Tibial artery (tissue), 4 donors: ENCODE measurements around the gene SIRPG.

Experiments
- DNase-seq, 2 donors: peaks; one replicate each; pipeline ENCODE4 v3.0.0-alpha.2; 2019
- H3K27ac ChIP-seq, 2 donors: fragments of 200-600 bp; sonication (generic) in 1 of 2; 1 replicate in 1 of 2; 2 replicates in 1 of 2; pipeline ENCODE4 v1.5.1; 2018 to 2019; ENCODE audit warnings: mild to moderate bottlenecking in 1 of 2
- H3K27me3 ChIP-seq, 2 donors: fragments of 200-600 bp; sonication (generic) in 1 of 2; one replicate each; pipeline versions ENCODE4 v1.5.1 to v1.6.0; 2016 to 2019
- H3K36me3 ChIP-seq, 3 donors: fragments of 200-600 bp; sonication (generic) in 2 of 3; one replicate each; pipeline ENCODE4 v1.5.1; 2016 to 2019; ENCODE audit warnings: mild to moderate bottlenecking in 2 of 3
- H3K4me1 ChIP-seq, 4 donors: fragments of 200-600 bp; sonication (generic) in 2 of 4; 1 replicate in 3 of 4; 2 replicates in 1 of 4; pipeline ENCODE4 v1.5.1; 2016 to 2019
- H3K4me3 ChIP-seq, 2 donors: fragments of 200-600 bp; sonication (generic) in 1 of 2; 1 replicate in 1 of 2; 2 replicates in 1 of 2; pipeline ENCODE4 v1.5.1; 2018 to 2019; ENCODE audit warnings: mild to moderate bottlenecking in 2 of 2
- H3K9me3 ChIP-seq, 3 donors: fragments of 200-600 bp; sonication (generic) in 1 of 3; one replicate each; pipeline ENCODE4 v1.5.1; 2016 to 2019
- intact Hi-C: fragments of 100-400 bp; cut with DNase I; formaldehyde crosslinking; loops from one replicate; pipeline ENCODE4 v1.15.0; 2023; ENCODE audit warnings: low total_unique reads
- TF ChIP-seq, protein P1 (sequence below), 2 experiments: fragments of 200-600 bp in 1 of 2; fragments of 450-650 bp in 1 of 2; IDR thresholded peaks; one replicate each; pipeline ENCODE4 v1.5.1; 2017 to 2019; ENCODE audit warnings: antibody characterized with exemption in 2 of 2, mild to moderate bottlenecking in 1 of 2, moderate library complexity in 1 of 2

The SIRPG gene

DNA sequence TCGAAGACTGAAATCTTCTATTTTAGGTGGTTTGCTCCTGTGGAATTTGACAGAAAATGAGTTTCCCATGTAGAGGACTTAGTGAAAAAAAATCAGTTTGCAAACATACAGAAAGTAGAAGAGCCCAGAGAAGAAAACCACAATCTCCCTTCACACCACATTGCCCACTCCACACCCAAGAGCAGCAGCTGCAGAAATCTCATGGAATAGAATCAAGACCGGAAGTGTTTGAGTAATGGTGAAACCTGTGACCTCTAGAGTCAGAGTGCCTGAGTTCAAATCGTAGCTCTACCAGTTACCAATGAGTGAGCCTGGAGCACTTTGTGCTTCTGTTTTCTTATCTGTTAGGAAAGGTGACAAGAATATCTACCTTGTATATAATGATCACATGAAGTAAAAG is 4.6 kb downstream of the SIRPG start:
- H3K36me3 ChIP-seq, result no peaks in the 10 kb centered on the region
- no peaks in the 10 kb centered on the region for H3K9me3 ChIP-seq
- no peak overlapping the region for H3K4me3 ChIP-seq
- TF ChIP-seq, protein P1, sequence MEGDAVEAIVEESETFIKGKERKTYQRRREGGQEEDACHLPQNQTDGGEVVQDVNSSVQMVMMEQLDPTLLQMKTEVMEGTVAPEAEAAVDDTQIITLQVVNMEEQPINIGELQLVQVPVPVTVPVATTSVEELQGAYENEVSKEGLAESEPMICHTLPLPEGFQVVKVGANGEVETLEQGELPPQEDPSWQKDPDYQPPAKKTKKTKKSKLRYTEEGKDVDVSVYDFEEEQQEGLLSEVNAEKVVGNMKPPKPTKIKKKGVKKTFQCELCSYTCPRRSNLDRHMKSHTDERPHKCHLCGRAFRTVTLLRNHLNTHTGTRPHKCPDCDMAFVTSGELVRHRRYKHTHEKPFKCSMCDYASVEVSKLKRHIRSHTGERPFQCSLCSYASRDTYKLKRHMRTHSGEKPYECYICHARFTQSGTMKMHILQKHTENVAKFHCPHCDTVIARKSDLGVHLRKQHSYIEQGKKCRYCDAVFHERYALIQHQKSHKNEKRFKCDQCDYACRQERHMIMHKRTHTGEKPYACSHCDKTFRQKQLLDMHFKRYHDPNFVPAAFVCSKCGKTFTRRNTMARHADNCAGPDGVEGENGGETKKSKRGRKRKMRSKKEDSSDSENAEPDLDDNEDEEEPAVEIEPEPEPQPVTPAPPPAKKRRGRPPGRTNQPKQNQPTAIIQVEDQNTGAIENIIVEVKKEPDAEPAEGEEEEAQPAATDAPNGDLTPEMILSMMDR (IDR thresholded peaks at IDR 0.05), result no peak
- intact Hi-C loops, result no loop called here
- H3K27me3 ChIP-seq, result no peaks in the 10 kb centered on the region
- H3K4me1 ChIP-seq, result no peaks in the 10 kb centered on the region
- no peak for DNase-seq
- H3K27ac ChIP-seq, result no peak overlapping the region

DNA sequence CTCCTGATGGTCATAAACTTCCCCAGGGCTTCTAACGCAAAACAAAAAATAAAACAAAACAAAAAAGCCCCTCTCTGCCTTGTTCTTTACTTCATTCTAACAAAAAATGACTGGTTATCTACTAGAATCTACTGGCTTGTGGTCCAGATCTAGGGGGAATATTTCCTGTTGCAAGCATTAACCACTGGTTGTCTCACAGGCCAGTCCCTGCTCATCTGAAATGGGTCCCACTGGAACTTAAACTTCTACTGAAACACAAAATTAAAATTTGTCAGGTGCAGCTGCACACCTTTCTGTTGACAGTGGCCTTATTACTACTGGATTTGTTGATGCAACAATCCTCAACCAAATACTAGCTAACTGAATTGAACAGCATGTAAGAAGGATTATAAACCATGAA is 5.5 kb downstream of the SIRPG start:
- Histone ChIP-seq H3K36me3 (no peaks in the 10 kb centered on the region), H3K4me1 (no peaks in the 10 kb centered on the region), H3K4me3 (no peak overlapping the region), H3K9me3 (no peaks in the 10 kb centered on the region), H3K27me3 (no peaks in the 10 kb centered on the region), H3K27ac (no peak overlapping the region)
- DNase-seq, result no peak
- intact Hi-C loops, result no loop called here
- TF ChIP-seq, protein P1 (IDR thresholded peaks at IDR 0.05), result no peak

DNA sequence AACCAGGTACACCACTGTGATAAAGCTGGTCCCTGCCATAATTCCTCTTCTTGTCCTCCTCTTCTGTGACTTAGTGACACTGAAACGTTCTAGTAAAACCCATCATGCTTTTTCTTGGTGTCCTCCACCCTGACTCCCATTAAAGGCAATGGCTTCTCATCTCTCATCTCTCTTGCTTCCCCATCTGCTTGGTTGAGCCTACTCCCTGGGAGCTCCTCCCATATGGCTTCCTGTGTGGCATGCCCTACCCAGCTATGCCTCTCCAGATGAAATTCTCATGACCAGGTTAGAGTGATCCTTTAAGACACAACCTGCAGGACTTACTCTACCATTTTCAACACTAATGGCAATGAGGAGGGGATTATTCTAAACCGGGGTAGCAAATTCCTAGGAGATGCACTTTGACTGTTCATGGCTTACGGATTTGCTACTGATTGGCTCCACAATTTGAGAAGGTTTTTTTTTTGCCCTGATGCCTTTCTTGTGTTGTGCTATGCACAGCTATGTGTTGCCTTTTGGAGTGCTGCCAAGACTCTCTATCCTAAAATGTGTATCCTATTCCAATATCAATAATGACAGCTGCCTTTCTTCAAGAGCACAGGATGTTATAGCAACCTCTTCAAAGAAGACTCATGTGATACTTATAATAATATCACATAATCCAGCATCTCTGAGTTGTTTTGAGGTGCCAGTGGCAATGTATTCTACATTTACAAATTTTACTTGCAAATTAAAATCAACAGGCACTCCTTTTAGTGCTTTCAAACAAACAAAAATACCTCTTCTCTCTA is 6.1 kb downstream of the SIRPG start:
- intact Hi-C loops, result no loop called here
- TF ChIP-seq, protein P1 (IDR thresholded peaks at IDR 0.05), result no peak
- DNase-seq, result no peak
- no peaks in the 10 kb centered on the region for H3K27me3 ChIP-seq
- H3K4me3 ChIP-seq, result no peak overlapping the region
- H3K9me3 ChIP-seq, result no peaks in the 10 kb centered on the region
- no peaks in the 10 kb centered on the region for H3K36me3 ChIP-seq
- no peak overlapping the region for H3K27ac ChIP-seq
- no peaks in the 10 kb centered on the region for H3K4me1 ChIP-seq

DNA sequence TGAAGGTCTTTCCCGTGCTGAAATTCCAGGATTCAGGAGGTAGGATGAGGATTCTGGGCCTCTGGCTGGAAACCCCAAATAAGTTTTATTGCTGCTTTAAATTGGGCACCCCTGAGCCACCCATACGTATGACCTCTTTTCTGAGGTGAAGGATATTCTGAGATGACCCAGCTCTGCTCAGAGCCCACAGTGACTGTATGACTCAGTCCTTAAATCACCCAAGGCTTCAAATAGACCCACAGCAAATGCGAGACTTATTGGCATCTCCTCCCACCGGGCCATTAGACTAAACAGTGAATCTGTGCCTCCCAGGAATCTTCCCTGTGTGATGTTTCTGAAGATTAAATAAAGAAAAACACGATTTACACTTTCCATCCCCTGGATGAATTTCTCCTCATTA is 9.5 kb downstream of the SIRPG start:
- no peaks in the 10 kb centered on the region for H3K4me1 ChIP-seq
- no peak for DNase-seq
- no peaks in the 10 kb centered on the region for H3K27me3 ChIP-seq
- no peak overlapping the region for H3K4me3 ChIP-seq
- TF ChIP-seq, protein P1 (IDR thresholded peaks at IDR 0.05), result no peak
- no peak overlapping the region for H3K27ac ChIP-seq
- no peaks in the 10 kb centered on the region for H3K9me3 ChIP-seq
- no peaks in the 10 kb centered on the region for H3K36me3 ChIP-seq
- intact Hi-C loops, result no loop called here

DNA sequence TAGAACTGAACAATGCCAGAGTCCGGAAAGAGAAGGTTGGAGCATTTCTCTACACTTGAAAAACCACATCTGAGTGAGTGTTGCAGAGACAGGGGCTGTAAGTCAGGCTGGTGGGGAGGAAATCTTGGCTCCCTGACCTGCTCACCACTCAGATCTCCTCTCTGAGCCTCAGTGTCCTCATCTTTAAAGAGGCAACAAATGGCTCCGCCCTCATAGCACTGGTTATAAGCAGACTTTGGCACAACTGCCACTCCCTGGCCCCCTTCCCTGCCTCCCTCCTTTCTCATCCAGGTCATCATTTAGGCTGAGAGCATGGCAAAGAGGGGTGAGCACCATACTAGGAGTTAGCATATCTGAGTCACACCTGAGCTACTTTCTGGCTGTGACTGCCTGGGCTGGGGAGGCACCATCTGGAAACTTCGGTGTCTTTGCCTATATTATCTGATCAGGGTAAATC is 10.6 kb downstream of the SIRPG start:
- intact Hi-C loops, result no loop called here
- DNase-seq, result no peak
- H3K4me1 ChIP-seq, result no peaks in the 10 kb centered on the region

More for the DNA sequence above, 10.6 kb downstream of the SIRPG start:
- H3K9me3 ChIP-seq, result no peaks in the 10 kb centered on the region
- no peaks in the 10 kb centered on the region for H3K36me3 ChIP-seq
- TF ChIP-seq, protein P1 (IDR thresholded peaks at IDR 0.05), result no peak
- H3K27ac ChIP-seq, result no peak overlapping the region
- H3K4me3 ChIP-seq, result no peak overlapping the region
- no peaks in the 10 kb centered on the region for H3K27me3 ChIP-seq
